CD4-positive, alpha-beta T cell (primary cell): Measurements from ENCODE around the gene USP26. TPM values are rescaled to one million over a fixed set of nuclear protein-coding genes. Genes with fewer than 3 reads are reported as not detected.

Source experiments
- ATAC-seq: fragments of 200-7000 bp; cut with Tn5 transposase; one replicate; pipeline ENCODE4 v1.10.0; 2022; ENCODE audit warnings: mild to moderate bottlenecking; ENCODE audit not compliant: poor library complexity
- CTCF ChIA-PET: fragments of 350-600 bp; sonication (Branson Sonifier 250); formaldehyde crosslinking; loops from one replicate; lab custom pipeline; 2021; ENCODE audit warnings: antibody characterized with exemption, inconsistent platforms; lab: Charles Lee
- POLR2A ChIA-PET: fragments of 350-600 bp; sonication (Branson Sonifier 250); formaldehyde crosslinking; loops from one replicate; lab custom pipeline; 2021; ENCODE audit warnings: antibody characterized with exemption, inconsistent platforms; lab: Charles Lee
- DNase-seq, 14 experiments: peaks; one replicate each; pipeline ENCODE4 v3.0.0-alpha.2; 2013 to 2020; ENCODE audit warnings: mixed read lengths in 2 of 14
- H3K27ac ChIP-seq, 2 donors: one replicate each; pipeline versions ENCODE4 v1.5.1 to v1.7.0; 2013; ENCODE audit warnings: low read length in 2 of 2, low read depth in 1 of 2, mild to moderate bottlenecking in 1 of 2
- H3K27me3 ChIP-seq, 2 experiments: 1 replicate in 1 of 2; 2 replicates in 1 of 2; pipeline versions ENCODE4 v1.6.1 to v1.7.0; 2013; ENCODE audit warnings: low read length in 2 of 2, control low read depth in 1 of 2, mild to moderate bottlenecking in 1 of 2, moderate library complexity in 1 of 2; ENCODE audit not compliant: insufficient read depth in 2 of 2, control insufficient read depth in 1 of 2
- H3K36me3 ChIP-seq: one replicate; pipeline ENCODE4 v1.6.1; 2013; ENCODE audit warnings: low read length, control low read depth; ENCODE audit not compliant: insufficient read depth
- H3K4me1 ChIP-seq: one replicate; pipeline ENCODE4 v1.6.1; 2013; ENCODE audit warnings: low read length, control low read depth; ENCODE audit not compliant: insufficient read depth
- H3K4me3 ChIP-seq: one replicate; pipeline ENCODE4 v1.5.1; 2013; ENCODE audit warnings: mild to moderate bottlenecking, low read length, moderate library complexity
- H3K9me3 ChIP-seq, 2 experiments: 1 replicate in 1 of 2; 2 replicates in 1 of 2; pipeline versions ENCODE4 v1.6.1 to v1.7.0; 2013; ENCODE audit warnings: low read length in 2 of 2, mild to moderate bottlenecking in 2 of 2, control low read depth in 1 of 2, moderate library complexity in 1 of 2; ENCODE audit not compliant: control insufficient read depth in 1 of 2, insufficient read depth in 1 of 2
- H3K27ac Mint-ChIP-seq: one replicate; pipeline ENCODE4 v1.8.0; 2020; ENCODE audit warnings: mixed read lengths
- H3K27me3 Mint-ChIP-seq: one replicate; pipeline ENCODE4 v1.8.0; 2021; ENCODE audit warnings: mixed read lengths
- H3K36me3 Mint-ChIP-seq: one replicate; pipeline ENCODE4 v1.8.0; 2021; ENCODE audit warnings: low read depth, mixed read lengths
- H3K4me1 Mint-ChIP-seq: one replicate; pipeline ENCODE4 v1.8.0; 2021; ENCODE audit warnings: low read depth, mixed read lengths
- H3K4me3 Mint-ChIP-seq: one replicate; pipeline ENCODE4 v1.8.0; 2020; ENCODE audit warnings: mild to moderate bottlenecking, mixed read lengths
- H3K9me3 Mint-ChIP-seq: one replicate; pipeline ENCODE4 v1.8.0; 2020; ENCODE audit warnings: mixed read lengths
- CTCF ChIP-seq: fragments of 200-600 bp; IDR thresholded peaks from one replicate; pipeline ENCODE4 v1.8.0; 2022; ENCODE audit warnings: antibody characterized with exemption, mild to moderate bottlenecking
- intact Hi-C, 2 experiments: fragments of 100-400 bp; cut with DNase I in 1 of 2; cut with micrococcal nuclease in 1 of 2; formaldehyde crosslinking; loops; one replicate each; pipeline versions ENCODE4 v1.15.1 to v1.9.0; 2023 to 2025; cut with DNase I, micrococcal nuclease
- total RNA-seq, 174 experiments: library from RNA in 2 of 174; stranded (reverse) in 2 of 174; gene quantifications; one replicate each; pipeline ENCODE4 v1.2.3 and lab custom pipeline; 2021 to 2026

Gene USP26
- total RNA-seq, 2 experiments from 2014 or later: not detected

- Mint-ChIP-seq H3K27me3 (peaks cover 5% of the 10 kb centered on the region), H3K4me1 (no peaks in the 10 kb centered on the region), H3K27ac (no peak overlapping the region), H3K9me3 (no peaks in the 10 kb centered on the region), H3K36me3 (no peaks in the 10 kb centered on the region), H3K4me3 (no peak overlapping the region)
- H3K4me1 ChIP-seq: no peaks in the 10 kb centered on the region
- no peaks in the 10 kb centered on the region for H3K9me3 ChIP-seq
- TF ChIP-seq CTCF: no peak
- H3K27me3 ChIP-seq: no peaks in the 10 kb centered on the region
- no peak overlapping the region for H3K4me3 ChIP-seq
- no peak for ATAC-seq
- intact Hi-C loops: no loop called here
- DNase-seq: no peak
- no peak overlapping the region for H3K27ac ChIP-seq
- H3K36me3 ChIP-seq: no peaks in the 10 kb centered on the region
- POLR2A ChIA-PET: no interaction called here
- CTCF ChIA-PET: no interaction called here
These were observed 2.7 kb downstream of the USP26 start for GRCh38 chrX:133094098-133094731.

GRCh38 chrX:133090236-133090809, 6.6 kb downstream of the USP26 start:
- Mint-ChIP-seq H3K27me3 (peaks cover 5% of the 10 kb centered on the region), H3K4me1 (no peaks in the 10 kb centered on the region), H3K4me3 (no peak overlapping the region), H3K36me3 (no peaks in the 10 kb centered on the region), H3K9me3 (no peaks in the 10 kb centered on the region), H3K27ac (no peak overlapping the region)
- ChIA-PET POLR2A (no interaction called here), CTCF (no interaction called here)
- Histone ChIP-seq H3K36me3 (no peaks in the 10 kb centered on the region), H3K4me1 (no peaks in the 10 kb centered on the region), H3K4me3 (no peak overlapping the region), H3K27ac (no peak overlapping the region), H3K9me3 (no peaks in the 10 kb centered on the region), H3K27me3 (no peaks in the 10 kb centered on the region)
- DNase-seq (no peak), ATAC-seq (no peak)
- TF ChIP-seq CTCF: no peak
- intact Hi-C loops: no loop called here

- H3K27ac ChIP-seq: no peak overlapping the region
- ChIA-PET POLR2A (no interaction called here), CTCF (no interaction called here)
- no peak overlapping the region for H3K4me3 Mint-ChIP-seq
- no peaks in the 10 kb centered on the region for H3K36me3 ChIP-seq
- H3K27ac Mint-ChIP-seq: no peak overlapping the region
- H3K9me3 ChIP-seq: no peaks in the 10 kb centered on the region
- TF ChIP-seq CTCF: no peak
- H3K27me3 Mint-ChIP-seq: peaks cover 5% of the 10 kb centered on the region
- no peaks in the 10 kb centered on the region for H3K9me3 Mint-ChIP-seq
- no peaks in the 10 kb centered on the region for H3K36me3 Mint-ChIP-seq
- no peak for ATAC-seq
- no peaks in the 10 kb centered on the region for H3K4me1 ChIP-seq
- intact Hi-C loops: no loop called here
- DNase-seq: no peak
- no peaks in the 10 kb centered on the region for H3K4me1 Mint-ChIP-seq
- no peak overlapping the region for H3K4me3 ChIP-seq
- H3K27me3 ChIP-seq: no peaks in the 10 kb centered on the region
These were observed 7.5 kb downstream of the USP26 start for GRCh38 chrX:133089411-133089810.
